ENCODE data around the gene FOXB1. TPM values are rescaled to one million over a fixed set of nuclear protein-coding genes. Genes with fewer than 3 reads are reported as not detected.

Gene FOXB1
- total and polyA plus RNA-seq, 7 donors: not detected

GRCh38 chr15:60022379-60022741 is 18.2 kb downstream of the FOXB1 start:
- no peaks in the 10 kb centered on the region for H3K36me3 ChIP-seq (ENCODE audit: insufficient read depth in 1 of 2, low read depth in 1 of 2)
- no peak overlapping the region for H3K4me3 ChIP-seq
- WGBS, 3 donors: 41 to 48% (median 44%) methylated on average over 3 of the region's 3 CpGs
- no peak for DNase-seq
- no peak for TF ChIP-seq CTCF (IDR thresholded peaks at IDR 0.05)
- no peak for ATAC-seq
- no peak overlapping the region for H3K27ac ChIP-seq
- intact Hi-C loops (cut with DNase I): no loop called here
- H3K27me3 ChIP-seq (ENCODE audit: insufficient read depth in 3 of 3, low read length in 2 of 3): peaks cover 0 to 39% (median 11%) of the 10 kb centered on the region in 3 donors
- no peaks in the 10 kb centered on the region for H3K4me1 ChIP-seq
- no peaks in the 10 kb centered on the region for H3K9me3 ChIP-seq

- no peaks in the 10 kb centered on the region for H3K36me3 ChIP-seq (ENCODE audit: insufficient read depth in 1 of 2, low read depth in 1 of 2)
- DNase-seq (no peak), ATAC-seq (no peak)
- no peaks in the 10 kb centered on the region for H3K9me3 ChIP-seq
- intact Hi-C loops (cut with DNase I): no loop called here
- no peak for TF ChIP-seq CTCF (IDR thresholded peaks at IDR 0.05)
- 71 to 85% (median 76%) methylated on average over 2 of the region's 2 CpGs for WGBS, 3 donors
- no peaks in the 10 kb centered on the region for H3K4me1 ChIP-seq
- no peak overlapping the region for H3K27ac ChIP-seq
- H3K27me3 ChIP-seq (ENCODE audit: insufficient read depth in 3 of 3, low read length in 2 of 3): peaks cover 0 to 27% (median 8%) of the 10 kb centered on the region in 3 donors
- no peak overlapping the region for H3K4me3 ChIP-seq
These were observed 22.4 kb downstream of the FOXB1 start for GRCh38 chr15:60026555-60026954.

- intact Hi-C loops (cut with DNase I): no loop called here
- TF ChIP-seq CTCF (IDR thresholded peaks at IDR 0.05): no peak
- no peaks in the 10 kb centered on the region for H3K36me3 ChIP-seq (ENCODE audit: insufficient read depth in 1 of 2, low read depth in 1 of 2)
- ATAC-seq (no peak), DNase-seq (no peak)
- 73 to 83% (median 79%) methylated on average over 3 of the region's 3 CpGs for WGBS, 3 donors
- no peak overlapping the region for H3K4me3 ChIP-seq
- no peaks in the 10 kb centered on the region for H3K4me1 ChIP-seq
- H3K27me3 ChIP-seq (ENCODE audit: insufficient read depth in 3 of 3, low read length in 2 of 3): peaks cover 0 to 4% (median 2%) of the 10 kb centered on the region in 3 donors
- H3K9me3 ChIP-seq: no peaks in the 10 kb centered on the region
- H3K27ac ChIP-seq: no peak overlapping the region
These were observed 31.2 kb downstream of the FOXB1 start for GRCh38 chr15:60035344-60035743.

GRCh38 chr15:60039316-60039715 is 35.2 kb downstream of the FOXB1 start:
- intact Hi-C loops (cut with DNase I): no loop called here
- Histone ChIP-seq H3K4me1 (no peaks in the 10 kb centered on the region), H3K4me3 (no peak overlapping the region), H3K9me3 (no peaks in the 10 kb centered on the region), H3K27ac (no peak overlapping the region), H3K36me3 (ENCODE audit: insufficient read depth in 1 of 2, low read depth in 1 of 2) (no peaks in the 10 kb centered on the region), H3K27me3 (ENCODE audit: insufficient read depth in 3 of 3, low read length in 2 of 3) (peaks cover 2 to 28% (median 7%) of the 10 kb centered on the region in 3 donors)
- TF ChIP-seq CTCF (IDR thresholded peaks at IDR 0.05): no peak
- no peak for ATAC-seq
- no peak for DNase-seq
- 59 to 63% (median 61%) methylated on average over 3 of the region's 3 CpGs for WGBS, 3 donors

- ATAC-seq (no peak), DNase-seq (no peak)
- intact Hi-C loops (cut with DNase I): no loop called here
- TF ChIP-seq CTCF (IDR thresholded peaks at IDR 0.05): no peak
- Histone ChIP-seq H3K27ac (no peak overlapping the region), H3K4me3 (no peak overlapping the region), H3K9me3 (no peaks in the 10 kb centered on the region), H3K36me3 (ENCODE audit: insufficient read depth in 1 of 2, low read depth in 1 of 2) (no peaks in the 10 kb centered on the region), H3K4me1 (no peaks in the 10 kb centered on the region), H3K27me3 (ENCODE audit: insufficient read depth in 3 of 3, low read length in 2 of 3) (peaks cover 0 to 37% (median 7%) of the 10 kb centered on the region in 3 donors)
- WGBS, 3 donors: 84 to 85% (median 85%) methylated on average over 8 of the region's 8 CpGs
These were observed 39.8 kb downstream of the FOXB1 start for GRCh38 chr15:60043744-60044435.
